Measurements from ENCODE around the gene CXorf38.
A peak's percentile ranks its signal among the peaks of the same experiment; 100 is the strongest.

The CXorf38 gene

DNA sequence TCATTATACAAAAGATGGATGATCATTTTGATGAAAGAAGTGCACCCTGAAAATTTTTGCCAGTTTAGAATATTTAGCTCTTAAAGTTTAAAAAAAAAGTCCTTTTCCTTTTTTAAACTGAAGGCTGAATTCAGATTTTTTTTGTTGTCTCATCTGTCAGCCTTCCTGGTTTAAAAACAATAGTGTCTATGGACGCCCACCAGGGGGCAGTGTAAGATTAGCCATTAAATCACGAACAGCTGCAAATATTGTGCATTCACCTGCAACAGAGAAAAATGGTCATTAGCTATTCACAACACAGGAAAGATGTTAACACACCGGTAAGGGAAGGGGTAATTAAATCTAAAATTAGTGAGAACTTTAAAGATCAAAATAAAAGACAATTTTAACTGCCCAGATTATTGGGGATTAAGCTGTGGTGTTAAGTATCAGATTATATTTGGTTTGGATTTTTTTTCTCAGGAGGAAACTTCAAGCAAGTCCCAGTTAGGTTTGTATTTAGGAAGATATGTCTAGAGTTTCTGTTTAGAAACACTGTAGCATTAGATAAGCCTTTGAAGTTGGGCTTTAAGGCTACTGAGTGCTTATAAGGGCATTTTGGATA lies 4.4 kb upstream of the CXorf38 start:
- no peak overlapping the region for H3K4me3 ChIP-seq (ENCODE audit: low read length)
- DNase-seq (ENCODE audit: low read depth), result peak; percentile 48
- TF ChIP-seq, protein P1, sequence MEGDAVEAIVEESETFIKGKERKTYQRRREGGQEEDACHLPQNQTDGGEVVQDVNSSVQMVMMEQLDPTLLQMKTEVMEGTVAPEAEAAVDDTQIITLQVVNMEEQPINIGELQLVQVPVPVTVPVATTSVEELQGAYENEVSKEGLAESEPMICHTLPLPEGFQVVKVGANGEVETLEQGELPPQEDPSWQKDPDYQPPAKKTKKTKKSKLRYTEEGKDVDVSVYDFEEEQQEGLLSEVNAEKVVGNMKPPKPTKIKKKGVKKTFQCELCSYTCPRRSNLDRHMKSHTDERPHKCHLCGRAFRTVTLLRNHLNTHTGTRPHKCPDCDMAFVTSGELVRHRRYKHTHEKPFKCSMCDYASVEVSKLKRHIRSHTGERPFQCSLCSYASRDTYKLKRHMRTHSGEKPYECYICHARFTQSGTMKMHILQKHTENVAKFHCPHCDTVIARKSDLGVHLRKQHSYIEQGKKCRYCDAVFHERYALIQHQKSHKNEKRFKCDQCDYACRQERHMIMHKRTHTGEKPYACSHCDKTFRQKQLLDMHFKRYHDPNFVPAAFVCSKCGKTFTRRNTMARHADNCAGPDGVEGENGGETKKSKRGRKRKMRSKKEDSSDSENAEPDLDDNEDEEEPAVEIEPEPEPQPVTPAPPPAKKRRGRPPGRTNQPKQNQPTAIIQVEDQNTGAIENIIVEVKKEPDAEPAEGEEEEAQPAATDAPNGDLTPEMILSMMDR (conservative IDR thresholded peaks at IDR 0.05; ENCODE audit: low read length), result peak; percentile 57

DNA sequence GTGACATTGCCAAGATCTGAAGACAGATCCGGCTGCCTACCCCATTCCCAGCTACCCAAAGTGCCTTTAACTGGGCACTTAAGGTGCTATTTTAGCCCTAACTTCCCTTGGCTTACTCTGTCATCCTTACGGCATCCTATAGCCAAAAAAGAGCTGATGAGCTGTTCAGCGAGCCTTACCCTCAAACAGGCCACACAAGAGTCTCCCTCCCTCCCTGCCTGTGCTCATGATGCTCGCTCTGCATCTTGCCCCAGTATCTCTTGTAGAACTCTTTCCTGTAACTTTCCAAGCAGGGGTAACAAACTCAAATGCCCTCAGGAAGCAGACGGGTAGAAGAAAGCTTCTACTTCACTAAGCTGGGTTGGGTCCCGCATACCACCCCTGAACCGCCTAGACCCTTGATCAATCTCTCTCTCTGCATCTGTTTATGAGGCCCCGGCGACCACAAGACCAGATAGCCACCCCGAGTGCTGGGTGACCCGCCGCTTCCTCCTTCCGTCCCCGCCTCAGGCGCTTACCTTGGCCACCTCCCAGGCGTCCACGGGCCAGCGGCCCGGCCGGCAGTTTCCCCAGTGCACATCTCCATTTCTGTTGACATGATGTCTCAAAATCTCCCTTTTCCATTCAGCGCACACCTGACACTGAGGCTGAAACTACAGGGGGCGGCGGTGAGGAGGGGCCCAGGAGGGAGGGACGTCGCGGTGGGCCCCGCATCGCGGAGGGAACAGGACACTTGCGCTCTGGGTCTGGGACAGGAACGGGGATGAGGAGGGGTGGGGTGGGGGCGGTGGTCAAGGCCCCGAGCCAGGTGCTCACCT lies 663 bp downstream of the CXorf38 start:
- peak; percentile 28 for DNase-seq (ENCODE audit: low read depth)
- TF ChIP-seq, protein P1 (conservative IDR thresholded peaks at IDR 0.05; ENCODE audit: low read length), result no peak
- peak overlapping the region; percentile 71 for H3K4me3 ChIP-seq (ENCODE audit: low read length)

DNA sequence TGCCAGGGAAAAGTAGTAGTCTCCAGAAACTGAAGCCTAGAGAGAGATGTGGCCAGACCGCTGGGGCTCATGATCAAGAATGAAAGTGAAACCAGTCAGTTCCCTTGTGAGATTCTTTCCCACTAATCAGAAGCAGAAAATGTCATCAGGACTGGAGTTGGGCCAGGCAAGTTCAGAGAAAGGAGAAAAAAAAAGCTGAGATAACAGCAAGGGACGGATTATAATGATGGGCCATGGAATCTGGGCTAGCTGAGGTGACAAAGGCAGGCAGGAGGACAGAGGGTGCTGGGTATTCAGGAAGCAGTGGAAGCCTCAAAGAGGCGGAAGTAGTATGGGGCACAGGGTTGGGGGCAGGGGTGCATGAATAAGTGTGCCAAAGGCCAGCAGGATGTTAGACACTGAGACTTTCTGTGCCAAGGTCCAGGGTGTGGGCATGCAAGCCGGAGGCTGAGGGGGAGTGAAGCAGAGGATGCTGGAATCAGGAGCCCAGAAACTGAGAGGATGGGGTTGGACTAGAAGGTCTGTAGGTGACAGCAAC lies 2.5 kb downstream of the CXorf38 start:
- DNase-seq (ENCODE audit: low read depth), result peak; percentile 68
- TF ChIP-seq, protein P1 (conservative IDR thresholded peaks at IDR 0.05; ENCODE audit: low read length), result no peak
- peak overlapping the region; percentile 60 for H3K4me3 ChIP-seq (ENCODE audit: low read length)

DNA sequence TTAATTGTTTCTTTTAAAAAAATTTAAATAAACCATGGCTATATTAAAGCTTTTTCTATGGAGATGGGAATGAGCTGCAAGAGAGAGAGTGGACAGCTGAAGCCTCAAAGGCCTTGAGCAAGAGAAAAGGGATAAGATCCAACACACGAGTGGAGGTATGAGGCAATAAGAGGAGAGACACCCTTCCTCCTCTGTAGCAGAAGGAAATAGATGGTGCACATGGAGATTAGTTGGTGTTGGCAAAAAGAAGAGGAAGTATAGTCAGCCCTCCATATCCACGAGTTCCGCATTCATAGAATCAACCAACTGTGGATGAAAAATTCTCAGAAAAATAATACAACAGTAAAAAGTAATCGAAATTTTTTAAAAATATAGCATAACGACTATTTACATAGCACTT lies 3.2 kb downstream of the CXorf38 start:
- DNase-seq (ENCODE audit: low read depth), result peak; percentile 72
- TF ChIP-seq, protein P1 (conservative IDR thresholded peaks at IDR 0.05; ENCODE audit: low read length), result no peak
- peak overlapping the region; percentile 60 for H3K4me3 ChIP-seq (ENCODE audit: low read length)

DNA sequence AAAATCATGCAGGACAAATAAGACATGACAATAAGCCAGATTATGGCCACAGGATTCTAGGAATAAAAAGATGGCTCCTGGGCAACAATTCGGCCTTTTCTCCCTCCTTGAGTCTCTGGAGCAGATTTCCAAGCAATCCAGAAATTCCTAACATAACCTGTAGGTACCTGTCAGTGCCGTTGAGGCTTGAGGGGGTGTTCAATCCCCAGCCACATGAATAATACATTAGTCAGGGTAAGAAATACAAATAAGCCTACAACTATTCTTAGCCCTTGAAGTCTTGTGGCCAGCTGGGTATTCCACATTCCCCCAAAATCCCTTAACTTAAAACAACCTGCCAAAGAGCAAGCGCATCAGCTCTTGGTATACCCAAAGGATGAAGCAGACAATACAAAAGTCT lies 9.7 kb downstream of the CXorf38 start:
- H3K4me3 ChIP-seq (ENCODE audit: low read length), result no peak overlapping the region
- TF ChIP-seq, protein P1 (conservative IDR thresholded peaks at IDR 0.05; ENCODE audit: low read length), result no peak
- no peak for DNase-seq (ENCODE audit: low read depth)

DNA sequence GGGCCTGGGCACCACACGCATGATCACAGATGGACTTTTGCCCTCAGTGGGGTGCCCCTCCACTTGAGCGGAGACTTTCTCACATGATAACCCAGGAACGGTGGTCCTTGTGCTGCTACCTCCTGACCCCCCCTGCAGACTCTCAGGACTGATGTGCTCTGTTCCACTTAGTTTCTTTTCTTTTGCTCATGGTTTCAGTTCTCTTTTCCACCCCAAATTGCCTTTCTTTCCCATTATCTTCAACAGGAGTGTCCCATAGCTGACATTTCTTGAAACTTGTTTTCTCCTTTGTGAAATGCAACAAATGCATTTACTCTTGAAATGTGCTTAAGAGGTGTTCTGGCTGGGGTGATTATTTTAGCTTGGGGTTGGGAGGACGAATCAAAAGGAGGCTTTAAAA lies 15.2 kb downstream of the CXorf38 start:
- DNase-seq (ENCODE audit: low read depth), result no peak
- TF ChIP-seq, protein P1 (conservative IDR thresholded peaks at IDR 0.05; ENCODE audit: low read length), result no peak

More for the DNA sequence above, 15.2 kb downstream of the CXorf38 start:
- no peak overlapping the region for H3K4me3 ChIP-seq (ENCODE audit: low read length)
